Type B pancreatic cell (in vitro differentiated cells): ENCODE results near the gene EPB41L4B. TPM values are rescaled to one million over a fixed set of nuclear protein-coding genes. Genes with fewer than 3 reads are reported as not detected.

ENCODE experiments used
- DNase-seq: peaks from one replicate; pipeline ENCODE4 v3.0.0; 2021; ENCODE audit warnings: mixed read lengths; ENCODE audit not compliant: unreplicated experiment; ENCODE audit errors: extremely low spot score
- H3K27ac Mint-ChIP-seq: 2 replicates; pipeline ENCODE4 v1.8.0; 2021; ENCODE audit warnings: mild to moderate bottlenecking, mixed read lengths
- H3K27me3 Mint-ChIP-seq: 2 replicates; pipeline ENCODE4 v1.8.0; 2021; ENCODE audit warnings: mixed read lengths
- H3K36me3 Mint-ChIP-seq: 2 replicates; pipeline ENCODE4 v1.8.0; 2021; ENCODE audit warnings: mixed read lengths
- H3K4me1 Mint-ChIP-seq: one replicate; pipeline ENCODE4 v1.8.0; 2021; ENCODE audit warnings: mixed read lengths; ENCODE audit not compliant: unreplicated experiment
- H3K4me3 Mint-ChIP-seq: 2 replicates; pipeline ENCODE4 v1.8.0; 2021; ENCODE audit warnings: mild to moderate bottlenecking, mixed read lengths
- H3K9me3 Mint-ChIP-seq: 2 replicates; pipeline ENCODE4 v1.8.0; 2021; ENCODE audit warnings: mixed read lengths
- CTCF ChIP-seq: fragments of 200-600 bp; sonication (generic); conservative IDR thresholded peaks from 2 replicates; pipeline ENCODE4 v1.5.0; 2021; ENCODE audit warnings: antibody characterized with exemption, mild to moderate bottlenecking
- total RNA-seq: library from RNA; stranded (reverse); gene quantifications from 2 replicates; pipeline ENCODE4 v1.2.1, GENCODE V29; 2021; ENCODE audit warnings: low replicate concordance

The EPB41L4B gene
- total RNA-seq, 1 donor from 2014 or later = 14.4 TPM

- Mint-ChIP-seq H3K9me3 (no peaks in the 10 kb centered on the region), H3K27me3 (peaks cover 4% of the 10 kb centered on the region), H3K4me1 (no peaks in the 10 kb centered on the region), H3K27ac (no peak overlapping the region), H3K4me3 (no peak overlapping the region), H3K36me3 (no peaks in the 10 kb centered on the region)
- DNase-seq = no peak
- TF ChIP-seq CTCF = no peak
These were observed 107.4 kb downstream of the EPB41L4B start for GRCh38 chr9:109213285-109214121.

GRCh38 chr9:109212768-109213167 is 108.1 kb downstream of the EPB41L4B start:
- no peak for DNase-seq
- no peak overlapping the region for H3K27ac Mint-ChIP-seq
- H3K9me3 Mint-ChIP-seq = no peaks in the 10 kb centered on the region
- no peak for TF ChIP-seq CTCF
- no peaks in the 10 kb centered on the region for H3K36me3 Mint-ChIP-seq
- H3K4me1 Mint-ChIP-seq = no peaks in the 10 kb centered on the region
- peaks cover 2% of the 10 kb centered on the region for H3K27me3 Mint-ChIP-seq
- no peak overlapping the region for H3K4me3 Mint-ChIP-seq

- Mint-ChIP-seq H3K36me3 (no peaks in the 10 kb centered on the region), H3K4me3 (no peak overlapping the region), H3K9me3 (no peaks in the 10 kb centered on the region), H3K4me1 (no peaks in the 10 kb centered on the region), H3K27ac (no peak overlapping the region), H3K27me3 (peaks cover 2% of the 10 kb centered on the region)
- DNase-seq = no peak
- no peak for TF ChIP-seq CTCF
These were observed 114.2 kb downstream of the EPB41L4B start for GRCh38 chr9:109206670-109207069.

- H3K9me3 Mint-ChIP-seq = no peaks in the 10 kb centered on the region
- H3K4me1 Mint-ChIP-seq = no peaks in the 10 kb centered on the region
- H3K4me3 Mint-ChIP-seq = no peak overlapping the region
These were observed 115.3 kb downstream of the EPB41L4B start for GRCh38 chr9:109205526-109205925.

GRCh38 chr9:109203761-109204360 is 117.0 kb downstream of the EPB41L4B start:
- Mint-ChIP-seq H3K27ac (no peak overlapping the region), H3K4me1 (no peaks in the 10 kb centered on the region), H3K9me3 (no peaks in the 10 kb centered on the region), H3K27me3 (no peaks in the 10 kb centered on the region), H3K4me3 (no peak overlapping the region), H3K36me3 (no peaks in the 10 kb centered on the region)
- no peak for TF ChIP-seq CTCF
- no peak for DNase-seq

More at GRCh38 chr9:109205526-109205925, 115.3 kb downstream of the EPB41L4B start:
- DNase-seq = no peak
- Mint-ChIP-seq H3K27ac (no peak overlapping the region), H3K27me3 (no peaks in the 10 kb centered on the region), H3K36me3 (no peaks in the 10 kb centered on the region)
- TF ChIP-seq CTCF = no peak
